NCI-H82 treated with DMSO at 0.1 percent for 48 hours (cell line): ENCODE results near the gene DNAH17.
A peak's percentile ranks its signal among the peaks of the same experiment; 100 is the strongest.

ENCODE experiments used
- DNase-seq: peaks from one replicate; lab custom pipeline; 2025; ENCODE audit not compliant: unreplicated experiment; lab: John Stamatoyannopoulos, UW

DNAH17 gene

DNA sequence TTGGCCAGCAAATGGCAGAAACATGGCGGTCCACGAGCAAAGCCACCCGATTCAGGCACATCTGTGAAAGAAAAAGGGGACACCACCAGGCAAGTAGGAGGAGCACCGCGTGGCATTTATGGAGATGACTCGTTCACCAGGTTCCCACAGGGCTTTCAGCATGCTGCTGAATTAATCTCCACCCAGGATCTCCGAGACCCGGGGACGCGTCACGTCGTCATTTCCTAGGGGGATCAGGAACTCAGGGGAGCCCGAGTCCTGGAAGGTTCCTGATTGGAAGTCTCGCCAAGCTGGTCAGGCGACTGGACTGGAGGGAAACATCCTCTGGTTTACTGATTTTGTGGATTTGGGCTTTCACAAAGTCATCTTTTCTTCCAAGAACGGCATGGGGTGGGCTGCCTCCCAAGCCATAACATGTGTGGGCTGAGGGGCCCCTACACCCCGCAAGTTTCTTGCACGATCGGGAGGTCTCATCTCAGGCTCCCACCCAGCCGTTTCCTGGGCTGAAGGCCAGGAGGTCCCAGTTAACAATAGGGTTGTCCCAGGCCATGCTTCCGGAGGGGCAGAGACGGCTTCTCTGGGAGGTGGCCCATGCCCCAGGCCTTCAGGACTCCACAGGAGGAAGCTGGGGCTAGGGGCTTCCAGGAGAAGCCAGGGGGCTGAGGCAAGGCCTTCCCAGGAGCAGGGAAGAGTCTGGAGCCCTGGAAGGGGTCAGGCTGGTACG lies 645 bp downstream of the DNAH17 start:
- DNase-seq: no peak

DNA sequence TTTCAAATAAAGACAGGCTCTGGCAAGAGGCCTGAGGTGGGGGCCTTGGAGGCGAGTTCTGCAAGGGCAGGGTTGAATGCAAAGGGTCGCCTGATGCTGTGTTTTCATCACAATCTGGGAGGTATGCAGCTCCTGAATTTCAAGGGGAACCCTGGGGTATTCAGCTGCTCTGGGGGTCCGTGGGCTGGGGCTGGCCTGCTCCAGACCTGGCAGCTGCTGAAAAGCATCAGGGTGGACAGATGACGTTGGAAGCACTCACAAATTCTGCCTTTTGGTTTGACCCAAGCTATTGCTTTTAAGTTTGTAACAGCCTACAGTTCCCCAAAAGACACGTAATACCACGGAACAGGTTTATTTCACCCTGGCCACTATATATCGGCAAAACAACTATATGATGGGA lies 1.3 kb downstream of the DNAH17 start:
- DNase-seq: no peak

- no peak for DNase-seq
These were observed 1.9 kb downstream of the DNAH17 start for GRCh38 chr17:78575340-78575739.

GRCh38 chr17:78573955-78574354 lies 3.2 kb downstream of the DNAH17 start:
- DNase-seq: no peak

DNA sequence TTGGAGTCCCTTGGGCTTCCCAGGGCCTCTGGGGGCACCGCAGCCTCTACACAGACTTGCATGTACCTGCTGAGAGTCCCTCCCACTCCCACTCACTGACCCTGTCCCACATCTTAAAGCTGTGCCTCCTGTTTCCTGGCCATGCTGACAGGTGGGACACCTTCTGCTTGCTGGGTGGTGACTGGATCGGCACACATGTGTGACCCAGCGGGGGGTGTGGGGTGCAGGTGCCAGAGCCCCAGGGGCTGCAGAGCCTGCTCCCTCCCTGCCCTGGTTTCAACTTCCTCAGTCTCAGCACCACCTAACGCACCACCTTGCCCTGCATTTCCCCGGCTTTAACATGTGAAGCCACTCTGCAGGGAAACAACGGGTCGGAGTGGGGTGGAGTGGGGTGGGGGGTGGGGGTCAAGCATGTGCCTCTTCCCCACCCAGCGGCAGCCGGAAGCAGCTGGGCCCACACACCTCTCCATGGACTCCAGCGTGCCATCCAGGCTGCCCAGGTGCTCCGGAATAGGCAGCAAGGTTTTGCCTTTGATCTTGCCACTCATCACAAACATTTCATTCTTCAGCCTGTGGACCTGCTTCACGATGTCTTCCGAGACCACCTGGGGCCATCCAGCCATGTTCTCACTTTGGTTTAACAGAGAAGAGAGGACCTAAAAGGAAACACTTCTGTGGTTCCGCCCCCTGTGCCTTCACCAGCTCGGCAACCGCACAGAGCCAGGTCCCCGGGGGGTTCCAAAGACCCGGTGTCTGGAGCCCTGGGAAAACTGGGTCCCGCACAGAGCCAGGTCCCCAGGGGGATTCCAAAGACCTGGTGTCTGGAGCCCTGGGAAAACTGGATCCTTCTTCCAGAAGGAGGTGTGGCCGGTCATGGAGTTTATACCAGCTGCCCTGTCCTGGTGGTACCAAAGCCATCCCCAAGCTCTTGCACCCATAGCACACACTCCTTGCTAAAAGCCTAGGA lies 4.7 kb downstream of the DNAH17 start:
- peak; percentile 7 for DNase-seq

- DNase-seq: no peak
These were observed 5.9 kb downstream of the DNAH17 start for GRCh38 chr17:78571329-78571728.

GRCh38 chr17:78568494-78569115 lies 8.6 kb downstream of the DNAH17 start:
- DNase-seq: no peak

DNA sequence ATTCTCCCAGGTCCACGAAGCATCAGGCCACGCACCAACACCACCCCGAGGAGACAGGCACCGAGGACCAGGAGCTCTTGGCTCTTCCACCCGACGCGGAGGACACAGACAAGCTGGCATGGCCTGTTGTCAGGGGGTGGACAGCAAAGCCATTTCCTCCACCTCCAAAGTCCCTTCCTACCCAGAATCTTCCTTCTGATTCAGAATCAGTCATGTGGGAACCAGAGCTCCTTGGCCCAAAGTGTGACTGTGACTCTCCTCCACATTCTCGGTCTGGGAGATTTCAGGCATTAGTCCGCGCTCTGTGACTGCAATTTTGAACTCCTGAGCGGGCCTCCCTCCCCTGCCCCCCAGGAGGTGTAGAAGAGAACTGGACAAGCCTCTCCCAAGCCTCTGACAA lies 9.2 kb downstream of the DNAH17 start:
- DNase-seq: no peak

- no peak for DNase-seq
These were observed 10.2 kb downstream of the DNAH17 start for GRCh38 chr17:78566947-78567346.

GRCh38 chr17:78563189-78564145 lies 13.7 kb downstream of the DNAH17 start:
- no peak for DNase-seq

DNA sequence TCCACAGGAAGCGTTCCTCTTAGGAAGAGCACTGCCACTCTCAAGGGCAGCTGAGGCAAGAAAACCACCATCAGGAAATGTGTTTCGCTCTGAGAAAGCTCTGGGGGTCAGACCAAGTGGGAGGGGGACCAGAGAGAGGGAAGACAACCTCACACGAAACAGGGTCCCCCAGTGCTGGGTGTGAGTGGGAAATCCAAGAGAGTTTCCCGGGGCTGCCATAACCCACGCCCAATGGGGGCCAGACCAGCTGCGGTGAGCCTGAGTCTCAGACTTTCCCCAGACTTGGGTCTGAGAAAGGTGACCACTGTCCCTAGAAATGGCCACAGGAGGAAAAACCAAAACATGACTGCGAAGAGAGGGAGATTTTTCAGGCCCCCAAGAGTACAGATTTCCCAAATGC lies 14.5 kb downstream of the DNAH17 start:
- no peak for DNase-seq

GRCh38 chr17:78561166-78561565 lies 16.0 kb downstream of the DNAH17 start:
- no peak for DNase-seq

DNA sequence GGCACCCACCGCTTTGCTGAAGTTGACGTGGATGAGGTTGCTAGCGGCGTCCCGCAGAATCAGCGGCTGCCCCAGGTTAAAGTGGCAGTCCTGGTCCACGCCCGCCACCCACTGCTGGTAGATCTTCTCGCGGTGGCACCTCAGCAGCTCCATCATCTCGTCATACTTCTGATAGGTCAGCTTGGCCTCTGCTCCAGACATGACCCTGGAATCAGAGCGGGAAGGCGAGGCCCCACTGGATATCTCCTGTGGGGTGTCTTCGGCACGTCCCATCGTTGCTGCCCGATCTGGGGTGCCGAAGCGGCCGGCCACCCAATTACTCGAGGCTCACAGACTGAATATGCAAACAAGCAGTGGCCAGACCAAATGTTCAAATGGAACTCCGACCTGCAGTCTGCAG lies 16.5 kb downstream of the DNAH17 start:
- DNase-seq: no peak

GRCh38 chr17:78559749-78560368 lies 17.3 kb downstream of the DNAH17 start:
- no peak for DNase-seq

GRCh38 chr17:78558989-78559388 lies 18.2 kb downstream of the DNAH17 start:
- no peak for DNase-seq

GRCh38 chr17:78558181-78558850 lies 18.9 kb downstream of the DNAH17 start:
- no peak for DNase-seq

DNA sequence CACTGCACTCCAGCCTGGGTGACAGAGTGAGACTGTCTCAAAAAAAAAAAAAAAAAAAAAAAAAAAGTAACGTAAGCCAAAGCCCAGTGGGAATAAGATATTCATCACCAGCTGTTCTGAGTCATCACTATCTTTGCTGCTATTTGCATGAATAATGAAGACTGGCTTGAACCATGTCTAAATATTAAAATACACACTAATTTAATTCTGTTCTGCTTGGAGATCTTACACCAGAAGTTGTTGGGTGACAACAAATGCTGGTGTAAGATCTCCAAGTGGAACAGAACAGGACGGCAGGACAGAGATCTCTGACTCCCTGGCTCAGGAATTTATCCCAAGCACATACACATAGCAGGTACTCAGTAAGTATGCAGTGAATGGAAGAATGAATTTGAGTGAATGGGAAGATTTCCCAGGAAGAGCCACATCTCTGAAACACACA lies 19.6 kb downstream of the DNAH17 start:
- no peak for DNase-seq

DNA sequence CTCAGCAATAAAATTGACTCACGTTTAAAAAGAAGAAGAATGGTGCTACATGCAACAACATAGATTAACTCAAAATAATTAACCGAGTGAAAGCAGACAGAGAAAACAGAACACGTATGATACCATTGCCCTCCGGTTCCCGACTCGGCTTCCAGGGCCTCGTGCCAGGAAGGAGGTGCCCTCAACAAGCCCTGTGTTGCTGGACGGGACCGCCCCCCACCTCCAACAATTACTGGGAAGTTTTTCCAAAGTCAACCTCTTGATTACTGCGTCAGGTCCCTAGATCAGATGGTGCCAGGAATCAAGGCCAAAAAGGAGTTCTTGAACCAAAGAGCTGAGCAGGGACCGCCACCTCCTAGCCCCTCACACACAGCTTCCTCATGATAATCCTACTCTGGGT lies 20.4 kb downstream of the DNAH17 start:
- DNase-seq: no peak

DNA sequence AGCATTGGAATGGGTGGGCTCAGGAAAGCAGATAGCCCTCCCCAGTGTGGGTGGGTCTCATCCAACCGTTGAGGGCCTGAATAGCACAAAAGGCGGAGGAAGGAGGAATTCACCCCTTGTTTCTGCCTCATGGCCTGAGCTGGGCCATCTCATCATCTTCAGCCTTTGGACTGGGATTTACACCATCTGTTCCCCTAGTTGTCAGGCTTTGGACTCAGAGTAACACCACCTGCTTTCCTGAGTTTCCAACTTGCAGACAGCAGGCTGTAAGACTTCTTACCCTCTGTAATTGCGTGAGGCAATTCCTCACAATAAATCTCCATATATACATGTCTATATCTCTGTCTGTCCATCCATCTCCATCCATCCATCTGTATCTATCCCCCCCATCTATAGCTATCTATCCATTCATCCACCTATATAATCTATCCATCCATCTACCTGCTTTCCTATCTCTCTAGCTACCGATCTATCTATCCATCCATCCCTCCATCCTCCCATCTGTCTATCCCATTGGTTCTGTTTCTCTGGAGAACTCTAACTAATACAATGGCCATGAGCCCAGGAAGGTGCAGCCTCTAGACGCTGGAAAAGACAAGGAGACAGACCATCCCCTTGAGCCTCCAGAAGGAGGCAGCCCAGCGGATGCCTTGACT lies 21.3 kb downstream of the DNAH17 start:
- DNase-seq: peak; percentile 19
